ENCODE measurements around the gene DYNC1H1.

DYNC1H1 gene

GRCh38 chr14:102000902-102001301 is 36.5 kb downstream of the DYNC1H1 start:
- no peak overlapping the region for H3K27ac ChIP-seq
- TF ChIP-seq ZFX (IDR thresholded peaks at IDR 0.05) (no peak), CTCF (conservative IDR thresholded peaks at IDR 0.05) (no peak)

- no peak overlapping the region for H3K27ac ChIP-seq
- TF ChIP-seq CTCF (conservative IDR thresholded peaks at IDR 0.05) (no peak), ZFX (IDR thresholded peaks at IDR 0.05) (no peak)
Measured at GRCh38 chr14:102005336-102005735, 41.0 kb downstream of the DYNC1H1 start.

DNA sequence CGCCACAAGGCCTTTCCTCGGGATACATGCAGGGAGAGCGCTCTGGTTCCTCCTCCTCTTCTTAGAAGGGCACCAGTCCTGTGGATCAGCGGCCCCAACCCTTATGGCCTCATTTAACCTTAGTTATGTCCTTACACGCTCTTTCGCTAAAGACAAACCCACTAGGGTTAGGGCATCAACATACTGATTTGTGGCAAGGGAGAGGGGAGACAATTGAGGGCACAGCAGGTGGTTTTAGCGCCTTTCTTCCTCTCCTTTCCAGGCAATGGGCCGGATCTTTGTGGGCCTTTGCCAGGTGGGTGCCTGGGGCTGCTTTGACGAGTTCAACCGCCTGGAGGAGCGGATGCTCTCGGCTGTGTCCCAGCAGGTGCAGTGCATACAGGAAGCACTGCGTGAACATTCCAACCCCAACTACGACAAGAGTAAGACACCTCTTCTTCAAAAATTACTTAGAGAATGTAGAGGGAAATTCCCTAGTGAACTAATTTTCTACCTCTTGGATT is 43.6 kb downstream of the DYNC1H1 start:
- H3K27ac ChIP-seq, result no peak overlapping the region
- no peak for TF ChIP-seq ZFX (IDR thresholded peaks at IDR 0.05)
- TF ChIP-seq CTCF (conservative IDR thresholded peaks at IDR 0.05), result no peak

DNA sequence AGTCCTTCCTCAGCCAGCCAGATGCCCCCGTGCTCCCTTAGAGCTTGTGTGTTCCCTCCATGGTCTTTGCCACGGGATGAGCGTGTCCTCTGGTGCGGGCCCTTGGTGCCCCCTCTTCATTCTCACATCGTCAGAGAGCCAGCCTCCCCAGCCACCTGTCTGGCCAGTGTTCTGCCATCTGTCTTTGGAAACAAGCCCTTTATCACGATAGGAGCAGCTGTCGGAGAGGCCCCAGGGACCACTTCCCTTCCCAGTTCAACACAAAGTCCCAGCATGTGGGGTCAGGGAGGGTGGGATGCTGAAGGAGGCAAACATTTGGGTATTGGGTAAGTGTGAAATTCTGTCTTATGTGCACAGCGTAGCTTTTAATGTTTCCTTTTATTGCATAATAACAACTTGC is 44.5 kb downstream of the DYNC1H1 start:
- H3K27ac ChIP-seq, result no peak overlapping the region
- TF ChIP-seq ZFX (IDR thresholded peaks at IDR 0.05) (no peak), CTCF (conservative IDR thresholded peaks at IDR 0.05) (no peak)

DNA sequence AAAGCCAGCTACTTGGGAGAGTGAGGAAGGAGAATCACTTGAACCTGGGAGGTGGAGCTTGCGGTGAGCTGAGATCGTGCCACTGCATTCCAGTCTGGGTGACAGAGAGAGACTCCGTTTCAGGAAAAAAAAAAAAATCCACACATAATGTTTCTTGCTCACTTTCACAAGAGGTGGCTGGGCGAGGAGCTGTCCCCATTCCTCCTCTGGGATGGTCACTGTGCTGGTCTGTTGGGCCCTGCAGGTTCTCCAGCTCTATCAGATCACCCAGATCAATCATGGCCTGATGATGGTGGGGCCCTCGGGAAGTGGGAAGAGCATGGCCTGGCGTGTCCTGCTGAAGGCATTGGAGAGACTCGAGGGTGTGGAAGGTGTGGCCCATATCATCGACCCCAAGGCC is 47.3 kb downstream of the DYNC1H1 start:
- TF ChIP-seq CTCF (conservative IDR thresholded peaks at IDR 0.05), result no peak
- TF ChIP-seq ZFX (IDR thresholded peaks at IDR 0.05), result no peak

GRCh38 chr14:102012336-102012735 is 48.0 kb downstream of the DYNC1H1 start:
- no peak for TF ChIP-seq CTCF (conservative IDR thresholded peaks at IDR 0.05)
- no peak for TF ChIP-seq ZFX (IDR thresholded peaks at IDR 0.05)
- H3K27ac ChIP-seq, result no peak overlapping the region

More for the DNA sequence above, 47.3 kb downstream of the DYNC1H1 start:
- no peak overlapping the region for H3K27ac ChIP-seq

GRCh38 chr14:102013669-102014200 is 49.4 kb downstream of the DYNC1H1 start:
- no peak overlapping the region for H3K27ac ChIP-seq
- TF ChIP-seq ZFX (IDR thresholded peaks at IDR 0.05) (no peak), CTCF (conservative IDR thresholded peaks at IDR 0.05) (no peak)

All from C4-2B (cell line).